Brain pericyte (primary cell): ENCODE data around the gene PDE9A.
"Not testable (repeated sequence)": the region's sequence is repeated elsewhere in the genome, so short reads cannot be mapped to it uniquely, and the experiment has no call there.

Experiments used
- DNase-seq: peaks from one replicate; pipeline ENCODE4 v3.0.0-alpha.2; 2012; ENCODE audit warnings: low read depth, low spot score

PDE9A gene

DNA sequence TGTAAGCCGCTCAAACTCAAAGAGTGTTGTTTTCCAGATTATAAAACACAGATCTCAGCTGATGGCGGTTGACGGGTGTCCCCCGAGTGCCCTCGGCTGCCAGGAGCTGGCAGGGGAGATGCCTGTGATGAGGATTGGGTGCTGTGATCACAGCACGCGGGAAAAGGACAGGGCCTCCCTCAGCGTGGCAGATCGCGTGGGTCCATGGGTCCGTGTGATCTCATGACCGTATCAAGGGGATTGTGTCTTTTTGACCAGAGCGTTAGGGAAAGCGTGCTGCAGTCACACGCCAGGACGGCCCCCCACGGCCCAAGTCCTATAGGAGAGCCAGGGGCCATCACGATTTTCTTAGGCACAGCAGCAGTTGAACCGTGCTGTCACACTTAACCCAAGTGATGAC is 51.9 kb downstream of the PDE9A start:
- DNase-seq, result no peak

DNA sequence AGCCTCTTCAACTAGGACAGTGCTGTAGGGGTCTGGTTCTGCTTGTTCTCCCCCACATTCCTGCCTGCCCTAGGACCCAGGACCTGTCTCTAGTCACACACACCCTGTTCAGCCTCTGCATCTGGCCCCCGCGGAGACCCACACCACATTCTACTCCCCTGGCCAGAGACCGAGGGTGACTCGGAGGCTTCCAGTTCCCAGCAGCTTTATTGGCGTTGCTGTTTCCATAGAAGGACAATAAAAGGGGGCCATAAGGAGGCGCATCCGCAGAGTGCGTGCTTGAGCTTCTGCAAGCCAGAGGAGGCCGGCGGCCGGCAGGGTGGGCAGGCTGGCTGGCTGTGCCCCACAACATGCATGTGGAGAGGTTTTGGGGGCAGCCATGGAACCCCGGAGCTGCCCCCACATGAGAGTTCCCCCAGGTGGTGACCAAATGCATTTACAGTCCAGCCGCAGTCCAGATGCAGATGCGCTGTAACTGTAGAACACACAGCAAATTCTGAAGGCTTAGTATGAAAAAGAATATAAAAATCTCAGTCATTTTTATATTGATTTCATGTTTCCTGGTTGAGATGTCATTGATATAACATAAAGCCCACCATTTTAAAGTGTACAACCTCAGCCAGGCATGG is 52.4 kb downstream of the PDE9A start:
- DNase-seq, result no peak

DNA sequence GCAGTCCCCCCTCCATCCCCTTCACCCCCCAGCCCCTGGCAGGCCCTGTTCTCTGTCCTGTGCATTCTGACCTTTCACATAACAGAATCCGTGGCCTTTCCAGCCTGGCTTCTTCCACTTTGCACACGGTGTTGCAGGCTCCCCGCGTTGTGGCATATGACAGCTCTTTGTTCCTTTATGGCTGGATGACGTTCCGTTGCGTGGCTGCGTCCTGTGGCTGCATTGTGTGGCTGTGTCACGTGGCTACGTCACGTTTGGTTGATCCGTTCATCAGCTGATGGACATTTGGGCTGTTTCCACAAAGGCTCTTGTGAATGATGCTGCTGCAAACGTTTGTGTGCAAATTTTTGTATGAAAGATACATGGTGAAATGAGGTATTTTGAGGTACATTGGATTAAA is 53.3 kb downstream of the PDE9A start:
- DNase-seq, result no peak

- DNase-seq, result no peak
Measured at GRCh38 chr21:42707207-42707830, 53.9 kb downstream of the PDE9A start.

GRCh38 chr21:42708107-42708506 is 54.7 kb downstream of the PDE9A start:
- no peak for DNase-seq

DNA sequence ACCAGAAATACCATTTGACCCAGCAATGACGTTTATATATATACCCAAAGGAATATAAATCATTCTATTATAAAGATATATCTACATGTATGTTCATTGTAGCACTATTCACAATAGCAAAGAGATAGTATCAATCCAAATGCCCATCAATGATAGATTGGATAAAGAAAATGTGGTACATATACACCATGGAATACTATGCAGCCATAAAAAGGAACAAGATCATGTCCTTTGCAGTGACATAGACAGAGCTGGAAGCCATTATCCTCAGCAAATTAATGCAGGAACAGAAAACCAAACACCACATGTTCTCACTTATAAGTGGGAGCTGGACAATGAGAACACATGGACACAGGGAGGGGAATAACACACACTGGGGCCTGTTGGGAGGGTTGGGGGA is 55.5 kb downstream of the PDE9A start:
- DNase-seq, result not testable (repeated sequence)

DNA sequence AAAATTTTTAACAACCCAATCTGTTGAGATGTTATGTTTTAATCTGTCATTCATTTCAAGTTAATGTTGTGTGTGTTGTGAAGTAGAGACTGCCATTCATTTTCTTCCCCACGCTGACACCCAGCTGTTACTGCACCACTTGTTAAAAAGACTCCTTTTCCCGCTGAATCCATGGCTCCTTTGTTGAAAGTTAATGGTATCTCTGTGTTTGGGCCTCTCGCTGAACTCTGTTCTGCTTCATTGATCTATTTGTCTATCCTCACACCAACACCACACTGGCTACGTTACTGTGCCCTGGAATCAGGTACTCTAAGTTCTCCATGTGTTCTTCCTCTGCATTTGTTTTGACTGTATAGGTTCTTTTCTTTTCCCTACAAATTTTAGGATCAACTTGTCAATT is 58.2 kb downstream of the PDE9A start:
- no peak for DNase-seq

DNA sequence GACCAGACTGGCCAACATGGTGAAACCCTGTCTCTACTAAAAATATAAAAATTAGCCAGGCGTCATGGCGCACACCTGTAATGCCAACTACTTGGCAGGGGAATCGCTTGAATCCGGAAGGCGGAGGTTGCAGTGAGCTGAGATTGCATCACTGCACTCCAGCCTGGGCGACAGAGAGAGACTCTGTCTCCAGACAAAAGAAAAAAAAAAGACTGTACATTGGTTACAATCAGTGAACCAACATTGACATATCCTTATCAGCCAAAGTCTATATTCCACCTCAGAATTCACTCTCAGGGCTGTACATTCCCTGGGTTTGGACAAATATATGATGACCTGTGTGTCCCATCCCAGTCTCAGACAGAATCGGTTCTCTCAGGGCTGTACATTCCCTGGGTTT is 62.0 kb downstream of the PDE9A start:
- not testable (repeated sequence) for DNase-seq

GRCh38 chr21:42716074-42716473 is 62.7 kb downstream of the PDE9A start:
- no peak for DNase-seq

DNA sequence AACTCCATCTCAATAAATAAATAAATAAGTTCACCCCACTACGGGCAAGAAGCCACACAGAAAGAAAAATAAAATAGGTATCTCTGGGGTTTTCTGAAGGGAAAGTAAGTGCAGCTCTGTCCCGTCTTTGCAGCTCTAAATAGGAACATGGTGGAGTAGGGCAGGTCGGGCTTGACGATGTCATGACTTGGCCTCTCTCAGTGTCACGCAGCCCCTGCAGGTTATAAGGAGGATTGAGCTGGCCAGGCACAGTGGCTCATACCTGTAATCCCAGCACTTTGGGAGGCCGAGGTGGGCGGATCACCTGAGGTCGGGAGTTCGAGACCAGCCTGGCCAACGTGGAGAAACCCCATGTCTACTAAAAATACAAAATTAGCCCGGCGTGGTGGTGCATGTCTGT is 67.1 kb downstream of the PDE9A start:
- DNase-seq, result not testable (repeated sequence)

GRCh38 chr21:42721341-42721824 is 68.0 kb downstream of the PDE9A start:
- DNase-seq, result no peak

- no peak for DNase-seq
Measured at GRCh38 chr21:42722153-42722552, 68.7 kb downstream of the PDE9A start.

- no peak for DNase-seq
Measured at GRCh38 chr21:42722808-42723473, 69.5 kb downstream of the PDE9A start.

- no peak for DNase-seq
Measured at GRCh38 chr21:42724226-42724920, 71.0 kb downstream of the PDE9A start.

DNA sequence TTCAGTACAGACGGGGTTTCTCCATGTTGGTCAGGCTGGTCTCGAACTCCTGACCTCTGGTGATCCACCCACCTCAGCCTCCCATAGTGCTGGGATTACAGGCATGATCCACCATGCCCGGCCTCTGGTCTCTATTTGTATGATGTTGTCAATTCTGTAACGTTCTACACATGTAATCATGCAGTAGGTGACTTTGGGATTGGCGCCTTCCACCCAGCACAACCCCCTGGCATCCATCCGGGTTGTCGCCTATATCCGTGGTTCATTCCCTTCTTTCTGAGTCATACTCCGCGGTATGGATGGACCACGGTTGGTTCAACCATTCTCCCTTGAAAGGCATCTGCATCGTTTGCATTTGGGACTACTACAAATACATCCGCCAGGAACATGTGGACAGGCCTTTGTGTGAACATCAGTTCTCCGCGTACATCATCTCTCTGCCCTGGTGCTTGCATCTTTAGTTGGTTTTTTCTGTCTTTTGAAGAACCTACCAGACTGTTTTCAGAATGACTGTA is 72.1 kb downstream of the PDE9A start:
- DNase-seq, result no peak

DNA sequence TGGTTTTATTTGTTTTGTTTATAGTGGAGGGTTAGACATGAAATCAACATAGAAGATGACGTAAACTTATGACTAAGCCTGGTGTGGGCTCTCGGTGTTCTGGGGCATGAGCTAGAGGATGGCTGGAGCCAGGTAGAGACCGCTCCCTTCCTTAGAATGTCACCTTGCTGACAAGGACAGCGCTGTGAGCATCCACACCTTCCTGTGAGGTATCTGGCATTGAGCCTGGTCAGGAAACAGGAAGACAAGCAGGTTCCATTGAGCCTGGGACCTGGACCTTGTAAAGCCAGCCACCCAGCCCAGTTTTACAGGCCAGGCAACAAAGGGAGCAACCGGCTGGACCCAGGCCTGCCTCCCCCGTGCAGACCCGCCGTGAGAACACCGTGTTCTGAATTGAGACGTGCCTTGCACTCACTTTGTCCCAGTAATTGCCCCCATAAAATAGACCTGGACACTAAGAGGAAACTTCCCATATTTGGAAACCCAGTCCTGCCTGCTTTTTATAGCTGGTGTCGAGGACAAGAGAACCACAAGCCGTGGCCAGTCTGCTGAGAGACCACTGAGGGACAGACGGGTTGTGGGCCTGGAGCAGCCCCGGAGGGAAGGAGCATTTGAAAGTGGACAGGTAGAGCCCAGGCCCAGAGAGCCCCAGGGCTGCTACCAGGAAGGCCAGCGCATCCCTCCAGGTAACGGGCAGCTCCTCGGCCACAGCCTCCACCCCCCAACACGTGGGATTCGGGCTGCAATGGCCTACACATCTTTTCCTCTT is 78.0 kb downstream of the PDE9A start:
- no peak for DNase-seq

GRCh38 chr21:42732033-42732410 is 78.6 kb downstream of the PDE9A start:
- DNase-seq, result no peak

GRCh38 chr21:42733037-42733627 is 79.7 kb downstream of the PDE9A start:
- DNase-seq, result no peak

DNA sequence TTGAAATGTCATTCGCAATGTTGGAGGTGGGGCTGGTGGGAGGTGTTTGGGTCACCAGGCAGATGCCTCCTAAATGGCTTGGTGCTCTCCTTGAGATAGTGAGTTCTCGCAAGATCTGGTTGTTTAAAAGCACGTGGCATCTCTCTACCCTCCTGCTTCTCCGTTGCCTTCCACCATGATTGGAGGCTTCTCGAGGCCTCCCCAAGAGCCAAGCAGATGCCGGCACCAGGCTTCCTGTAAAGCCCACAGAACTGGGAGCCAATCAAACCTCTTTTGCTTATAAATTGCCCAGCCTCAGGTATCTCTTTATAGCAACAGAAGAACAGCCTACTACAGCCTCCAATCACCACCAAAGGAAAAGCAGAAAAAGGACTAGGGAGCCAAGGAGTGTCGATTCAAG is 80.5 kb downstream of the PDE9A start:
- DNase-seq, result no peak

DNA sequence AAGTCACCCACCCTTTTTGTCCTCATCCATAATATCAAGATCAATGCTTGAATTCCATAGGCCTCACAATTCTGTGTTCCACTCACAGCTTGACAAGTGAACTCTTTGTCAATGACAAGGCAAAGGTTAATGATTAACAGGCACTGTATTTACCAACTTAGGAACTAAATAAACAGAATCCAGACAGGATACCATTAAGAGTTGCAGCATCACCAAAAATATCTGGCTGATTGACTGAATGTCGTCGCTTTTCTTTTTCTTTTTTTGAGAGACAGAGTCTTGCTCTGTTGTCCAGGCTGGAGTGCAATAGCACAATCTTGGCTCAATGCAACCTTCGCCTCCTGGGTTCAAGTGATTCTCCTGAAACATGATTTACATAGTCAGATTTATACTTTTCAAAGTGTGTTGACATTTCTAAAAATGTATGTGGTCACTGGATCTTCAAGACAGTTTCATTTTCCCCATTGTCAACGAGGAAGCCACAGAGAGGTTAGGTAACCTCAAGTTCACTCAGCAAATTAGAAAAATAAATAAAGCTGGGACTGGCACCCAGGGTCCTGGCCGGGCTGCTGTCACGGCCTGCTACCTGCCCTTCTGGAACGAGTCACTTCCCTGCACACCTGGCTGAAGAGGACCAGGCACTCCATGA is 81.0 kb downstream of the PDE9A start:
- DNase-seq, result no peak

DNA sequence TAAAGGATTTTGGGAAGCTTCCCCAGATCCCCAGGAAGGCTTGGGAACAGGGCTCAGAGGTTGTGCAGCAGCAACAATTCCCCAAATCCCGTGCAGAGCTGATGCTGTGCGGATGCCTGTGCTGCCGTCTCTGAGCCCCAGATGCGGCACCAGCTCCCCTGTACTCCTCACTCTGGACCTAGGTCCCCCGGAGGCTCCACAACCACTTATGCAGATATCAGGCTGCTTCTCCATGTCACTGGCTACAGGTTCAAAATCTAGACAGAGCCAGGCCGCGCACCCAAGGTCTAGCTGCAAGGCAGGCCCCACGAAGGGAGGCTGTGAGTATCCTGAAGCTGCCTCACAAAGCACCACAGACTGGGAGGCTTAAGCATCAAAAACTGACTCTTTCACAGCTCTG is 81.6 kb downstream of the PDE9A start:
- DNase-seq, result no peak
